PC-3 (cell line): ENCODE measurements around the gene CTSW. TPM values are rescaled to one million over a fixed set of nuclear protein-coding genes. Genes with fewer than 3 reads are reported as not detected.

Source experiments
- ATAC-seq: fragments of 200-7000 bp; cut with Tn5 transposase; 2 replicates; pipeline ENCODE4 v1.9.1; 2020; ENCODE audit warnings: mild to moderate bottlenecking, moderate library complexity
- BruUV-seq: library from RNA; stranded (reverse); fragments of 400-500 nt; replicated peaks from 2 replicates; lab custom pipeline; 2021; lab: Mats Ljungman, UMichigan
- CTCF ChIA-PET: fragments of 300-600 bp; sonication (Branson Sonifier 250); formaldehyde crosslinking; loops from one replicate; lab custom pipeline; 2022; ENCODE audit warnings: antibody characterized with exemption; lab: Charles Lee
- POLR2A ChIA-PET: fragments of 300-600 bp; sonication (Branson Sonifier 250); formaldehyde crosslinking; loops from one replicate; lab custom pipeline; 2022; ENCODE audit warnings: antibody characterized with exemption; ENCODE audit not compliant: unreplicated experiment; lab: Charles Lee
- DNase-seq: peaks from one replicate; pipeline ENCODE4 v3.0.0-alpha.2; 2015
- H2AFZ ChIP-seq: fragments of 300-600 bp; sonication (generic); 2 replicates; pipeline ENCODE4 v1.6.0; 2016; ENCODE audit warnings: antibody characterized with exemption, low read length
- H3F3A ChIP-seq: fragments of 300-600 bp; sonication (generic); one replicate; pipeline ENCODE4 v1.6.0; 2017; ENCODE audit warnings: antibody characterized with exemption, low read length, control low read depth, mild to moderate bottlenecking; ENCODE audit not compliant: unreplicated experiment
- H3K27ac ChIP-seq: fragments of 300-600 bp; sonication (generic); 2 replicates; pipeline ENCODE4 v1.5.1; 2016; ENCODE audit warnings: mild to moderate bottlenecking, low read length
- H3K27me3 ChIP-seq: fragments of 300-600 bp; sonication (generic); 2 replicates; pipeline ENCODE4 v1.6.1; 2016; ENCODE audit warnings: low read length, mixed read lengths
- H3K36me3 ChIP-seq: fragments of 300-600 bp; sonication (generic); 2 replicates; pipeline ENCODE4 v1.6.1; 2016; ENCODE audit warnings: low read depth, mixed run types, low read length, mixed read lengths
- H3K4me1 ChIP-seq: fragments of 300-600 bp; sonication (generic); 2 replicates; pipeline ENCODE4 v1.5.1; 2016; ENCODE audit warnings: low read length; ENCODE audit not compliant: insufficient read depth
- H3K4me2 ChIP-seq: fragments of 300-600 bp; sonication (generic); 2 replicates; pipeline ENCODE4 v1.6.0; 2016; ENCODE audit warnings: low read length
- H3K4me3 ChIP-seq: fragments of 300-600 bp; sonication (generic); 2 replicates; pipeline ENCODE4 v1.5.1; 2016; ENCODE audit warnings: mild to moderate bottlenecking, low read length, mixed read lengths
- H3K79me2 ChIP-seq: fragments of 300-600 bp; sonication (generic); 2 replicates; pipeline ENCODE4 v1.6.1; 2017; ENCODE audit warnings: low read length, mixed read lengths
- H3K9ac ChIP-seq: fragments of 300-600 bp; sonication (generic); 2 replicates; pipeline ENCODE4 v1.6.0; 2016; ENCODE audit warnings: mild to moderate bottlenecking, low read length
- H3K9me2 ChIP-seq: fragments of 300-600 bp; sonication (generic); replicated peaks from 2 replicates; pipeline ENCODE4 v1.6.1; 2016; ENCODE audit warnings: mixed run types, low read length, mixed read lengths
- H3K9me3 ChIP-seq: fragments of 300-600 bp; sonication (generic); 2 replicates; pipeline ENCODE4 v1.6.1; 2016; ENCODE audit warnings: low read length, mixed read lengths
- H4K20me1 ChIP-seq: fragments of 300-600 bp; sonication (generic); 2 replicates; pipeline ENCODE4 v1.6.1; 2016; ENCODE audit warnings: low read length, mixed read lengths
- EZH2 ChIP-seq: fragments of 300-600 bp; sonication (generic); IDR thresholded peaks from one replicate; pipeline ENCODE4 v1.6.1; 2017; ENCODE audit warnings: antibody characterized with exemption, mild to moderate bottlenecking, low read length; ENCODE audit not compliant: unreplicated experiment
- EZH2phosphoT487 ChIP-seq: fragments of 300-600 bp; sonication (generic); IDR thresholded peaks from 2 replicates; pipeline ENCODE4 v1.6.1; 2018; ENCODE audit warnings: mild to moderate bottlenecking, antibody characterized with exemption, low read length, borderline replicate concordance
- intact Hi-C: fragments of 100-400 bp; cut with micrococcal nuclease; formaldehyde crosslinking; loops from 2 replicates; pipeline ENCODE4 v1.9.0; 2023
- total RNA-seq: library from RNA; depleted of rRNA; stranded (reverse); fragments of >200 nt; gene quantifications from 2 replicates; pipeline ENCODE4 v1.2.3, GENCODE V29; 2014
- TF ChIP-seq, protein P1 (sequence below): fragments of 300-600 bp; sonication (generic); conservative IDR thresholded peaks from 2 replicates; pipeline ENCODE4 v1.5.1; 2017; ENCODE audit warnings: antibody characterized with exemption, low read depth, mild to moderate bottlenecking, low read length

CTSW gene
- total RNA-seq, 1 experiment from 2014 or later, result 0.11 TPM

DNA sequence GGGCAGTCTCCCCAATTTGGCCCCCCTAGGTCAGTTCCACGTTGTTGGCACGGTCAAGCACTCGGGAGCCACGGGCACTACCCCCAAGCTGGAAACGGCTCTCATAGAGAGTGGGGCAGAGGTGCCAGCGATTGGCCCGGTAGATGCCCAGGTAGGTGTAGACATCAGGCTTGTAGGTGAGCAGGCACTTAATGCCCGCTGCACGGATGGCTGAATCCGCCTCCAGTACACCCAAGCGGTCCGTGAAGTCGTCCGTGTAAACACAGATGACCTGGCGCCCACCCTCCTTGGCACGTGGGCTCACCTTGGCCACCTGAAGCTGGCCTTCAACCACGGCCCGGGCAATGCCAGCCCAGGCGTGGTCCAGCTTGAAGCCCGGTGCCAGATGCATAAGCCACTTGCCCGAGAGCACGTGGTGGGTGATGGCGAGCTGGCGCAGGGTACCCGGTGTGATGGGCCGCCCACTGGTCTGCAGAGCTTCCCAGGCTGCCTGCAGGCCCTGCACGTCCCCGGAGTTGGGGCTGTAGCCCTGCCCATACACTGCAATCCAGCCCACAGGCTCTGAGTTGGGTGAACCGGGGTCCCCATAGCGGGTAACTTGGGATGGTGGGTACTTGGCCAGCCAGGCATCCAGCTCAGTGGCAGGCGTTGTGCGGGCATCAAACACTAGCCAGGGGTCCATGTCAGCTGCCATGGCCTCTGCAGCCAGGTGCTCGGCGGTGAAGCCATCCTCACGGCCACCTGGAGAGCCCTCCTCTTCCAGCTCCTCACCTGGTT lies 38.0 kb downstream of the CTSW start:
- peak; percentile 36 for DNase-seq
- TF ChIP-seq, protein P1, sequence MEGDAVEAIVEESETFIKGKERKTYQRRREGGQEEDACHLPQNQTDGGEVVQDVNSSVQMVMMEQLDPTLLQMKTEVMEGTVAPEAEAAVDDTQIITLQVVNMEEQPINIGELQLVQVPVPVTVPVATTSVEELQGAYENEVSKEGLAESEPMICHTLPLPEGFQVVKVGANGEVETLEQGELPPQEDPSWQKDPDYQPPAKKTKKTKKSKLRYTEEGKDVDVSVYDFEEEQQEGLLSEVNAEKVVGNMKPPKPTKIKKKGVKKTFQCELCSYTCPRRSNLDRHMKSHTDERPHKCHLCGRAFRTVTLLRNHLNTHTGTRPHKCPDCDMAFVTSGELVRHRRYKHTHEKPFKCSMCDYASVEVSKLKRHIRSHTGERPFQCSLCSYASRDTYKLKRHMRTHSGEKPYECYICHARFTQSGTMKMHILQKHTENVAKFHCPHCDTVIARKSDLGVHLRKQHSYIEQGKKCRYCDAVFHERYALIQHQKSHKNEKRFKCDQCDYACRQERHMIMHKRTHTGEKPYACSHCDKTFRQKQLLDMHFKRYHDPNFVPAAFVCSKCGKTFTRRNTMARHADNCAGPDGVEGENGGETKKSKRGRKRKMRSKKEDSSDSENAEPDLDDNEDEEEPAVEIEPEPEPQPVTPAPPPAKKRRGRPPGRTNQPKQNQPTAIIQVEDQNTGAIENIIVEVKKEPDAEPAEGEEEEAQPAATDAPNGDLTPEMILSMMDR, result no peak
- TF ChIP-seq EZH2, result no peak
- no peak for TF ChIP-seq EZH2phosphoT487
- peak overlapping the region; percentile 76 for H3K4me3 ChIP-seq
- ChIA-PET POLR2A (interaction anchor here (0.5 to 1.2 kb wide), 5 partner anchors 22 to 346 kb away, joined by 3 to 17 read pairs (median 3); partner anchors contain the start of genes CCDC85B and FIBP), CTCF (interaction anchor here (0.6 kb wide), 1 partner anchor 17 kb away, joined by 3 read pairs; no protein-coding TSS in a partner anchor)
- no peaks in the 10 kb centered on the region for H3K9me2 ChIP-seq
- BruUV-seq, result no TSS peak
- H3K27ac ChIP-seq, result peak overlapping the region; percentile 93
- intact Hi-C loops, result no loop called here
- H3K9ac ChIP-seq, result peak overlapping the region; percentile 92
- no peak overlapping the region for H2AFZ ChIP-seq
- 0 out of 2 replicates have a peak, but pooled peaks cover 6% of the 10 kb centered on the region for H4K20me1 ChIP-seq
- peaks cover 9% of the 10 kb centered on the region; the same call in 1 of the 2 replicates for H3K36me3 ChIP-seq
- H3K27me3 ChIP-seq, result no peaks in the 10 kb centered on the region
- no peak for ATAC-seq
- peak overlapping the region; percentile 86 for H3K4me2 ChIP-seq
- peaks cover 60% of the 10 kb centered on the region for H3K4me1 ChIP-seq
- peaks cover 6% of the 10 kb centered on the region for H3F3A ChIP-seq
- H3K79me2 ChIP-seq, result peaks cover 88% of the 10 kb centered on the region
- no peaks in the 10 kb centered on the region for H3K9me3 ChIP-seq

DNA sequence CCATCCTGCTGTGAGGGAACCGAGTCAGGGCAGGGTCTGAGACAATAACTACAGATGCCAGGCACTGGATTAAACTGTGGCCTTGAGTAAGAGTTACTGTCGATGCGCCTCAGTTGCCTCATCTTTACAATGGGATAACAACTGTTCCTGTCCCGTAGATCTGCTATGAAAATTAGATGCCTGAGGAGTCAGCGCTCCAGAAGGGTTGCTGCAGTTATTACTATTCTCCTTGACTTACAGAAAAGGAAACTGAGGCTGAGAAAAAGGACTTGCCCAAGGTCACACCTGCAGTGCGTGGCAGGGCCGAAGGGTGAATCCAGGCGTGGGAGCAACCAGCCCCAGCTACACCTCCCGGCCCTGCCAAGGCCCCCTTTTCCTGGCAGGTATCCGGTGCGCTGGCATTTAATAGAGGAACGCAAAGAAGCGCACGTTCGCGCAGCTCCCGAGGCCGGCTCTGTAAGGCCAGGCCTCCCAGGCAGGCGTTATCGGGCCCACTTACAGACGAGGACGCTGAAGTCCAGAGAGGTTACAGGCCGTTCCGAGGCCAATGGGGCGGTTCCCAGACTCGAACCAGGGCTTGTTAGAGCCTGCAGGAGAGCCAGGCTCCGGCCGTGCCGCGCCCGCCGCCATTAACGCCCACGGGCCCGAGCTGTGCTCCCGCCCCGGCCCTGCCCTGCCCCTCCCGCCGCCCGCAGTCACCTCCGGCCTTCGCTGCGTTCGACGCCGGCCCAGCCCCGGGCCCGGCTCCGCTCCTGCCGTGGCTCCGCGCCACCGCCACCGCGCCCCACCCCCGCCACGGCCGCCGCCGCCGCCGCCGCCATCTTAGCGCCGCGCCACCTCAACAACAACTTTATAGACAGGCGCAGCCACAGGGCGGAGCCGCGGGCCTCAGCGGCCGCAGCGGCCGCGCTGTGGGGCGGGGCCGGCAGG lies 38.8 kb downstream of the CTSW start, which contains the start of gene C11orf68:
Gene C11orf68 (minus strand): TSS at position 852 of the 930 bp plus-strand sequence. CDS start 31 bp downstream, at position 821.
- peak within 1 kb of the TSS; percentile 82 for H3K4me3 ChIP-seq
- BruUV-seq, result TSS peak; percentile 64
- POLR2A ChIA-PET, result interaction anchor here (0.5 to 1.2 kb wide), 6 partner anchors 23 to 345 kb away, joined by 3 to 17 read pairs (median 3); partner anchors contain the start of genes CCDC85B and FIBP
- no peaks in the 10 kb centered on the region for H3K9me2 ChIP-seq
- H3K79me2 ChIP-seq, result peaks cover 81% of the 10 kb centered on the region
- peaks cover 17% of the 10 kb centered on the region; the same call in 1 of the 2 replicates for H3K36me3 ChIP-seq
- no peaks in the 10 kb centered on the region for H3K9me3 ChIP-seq
- H3F3A ChIP-seq, result peaks cover 8% of the 10 kb centered on the region
- intact Hi-C loops, result no loop called here
- DNase-seq (peak; percentile 50), ATAC-seq (peak; percentile 9)
- peak within 1 kb of the TSS; percentile 93 for H3K4me2 ChIP-seq
- TF ChIP-seq EZH2 (no peak), EZH2phosphoT487 (no peak)
- TF ChIP-seq, protein P1, result no peak
- H3K9ac ChIP-seq, result peak within 1 kb of the TSS; percentile 92
- CTCF ChIA-PET, result interaction anchor here (0.6 kb wide), 1 partner anchor 18 kb away, joined by 3 read pairs; no protein-coding TSS in a partner anchor
- peaks cover 52% of the 10 kb centered on the region for H3K4me1 ChIP-seq
- H2AFZ ChIP-seq, result peak within 1 kb of the TSS; percentile 58
- peak within 1 kb of the TSS; percentile 93 for H3K27ac ChIP-seq
- no peaks in the 10 kb centered on the region for H3K27me3 ChIP-seq
- H4K20me1 ChIP-seq, result 0 out of 2 replicates have a peak, but pooled peaks cover 6% of the 10 kb centered on the region
